ENCODE data around the gene DYNLT1.

DNA sequence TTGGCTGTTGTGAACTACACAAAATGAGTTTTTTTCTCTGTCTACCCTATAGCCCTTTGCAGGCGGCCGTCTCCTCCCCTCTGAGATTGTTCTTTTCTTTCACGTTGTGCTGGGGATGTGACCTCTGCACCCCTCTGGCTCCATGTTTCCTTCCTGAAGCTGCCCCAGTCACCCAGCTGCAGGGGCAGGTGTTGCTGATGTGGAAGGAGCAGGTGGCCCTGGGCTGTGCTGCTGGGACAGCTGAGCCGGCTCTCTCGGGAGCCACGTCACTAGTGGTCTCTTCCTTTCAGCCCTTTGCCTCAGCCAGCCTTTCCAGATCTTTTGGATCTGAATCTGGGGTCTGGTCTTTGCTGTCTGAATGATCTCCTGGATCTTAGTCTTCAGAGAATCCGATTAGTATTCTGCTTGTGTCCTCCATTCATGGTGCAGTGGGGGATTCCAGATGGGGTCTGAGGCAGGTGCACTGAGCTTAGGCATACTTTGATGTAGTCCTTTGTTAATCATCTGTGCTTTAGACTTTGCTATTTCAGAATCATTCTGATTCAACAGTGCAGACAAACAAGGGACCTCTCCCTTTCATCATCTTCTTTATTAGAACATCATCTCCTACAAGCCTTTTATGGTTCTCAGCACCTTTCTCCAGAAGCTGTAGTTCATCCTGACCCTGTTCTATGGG, 53.3 kb downstream of the DYNLT1 start:
- TF ChIP-seq EP300 (IDR thresholded peaks at IDR 0.05; ENCODE audit: low read depth), result no peak
- TF ChIP-seq, protein P1, sequence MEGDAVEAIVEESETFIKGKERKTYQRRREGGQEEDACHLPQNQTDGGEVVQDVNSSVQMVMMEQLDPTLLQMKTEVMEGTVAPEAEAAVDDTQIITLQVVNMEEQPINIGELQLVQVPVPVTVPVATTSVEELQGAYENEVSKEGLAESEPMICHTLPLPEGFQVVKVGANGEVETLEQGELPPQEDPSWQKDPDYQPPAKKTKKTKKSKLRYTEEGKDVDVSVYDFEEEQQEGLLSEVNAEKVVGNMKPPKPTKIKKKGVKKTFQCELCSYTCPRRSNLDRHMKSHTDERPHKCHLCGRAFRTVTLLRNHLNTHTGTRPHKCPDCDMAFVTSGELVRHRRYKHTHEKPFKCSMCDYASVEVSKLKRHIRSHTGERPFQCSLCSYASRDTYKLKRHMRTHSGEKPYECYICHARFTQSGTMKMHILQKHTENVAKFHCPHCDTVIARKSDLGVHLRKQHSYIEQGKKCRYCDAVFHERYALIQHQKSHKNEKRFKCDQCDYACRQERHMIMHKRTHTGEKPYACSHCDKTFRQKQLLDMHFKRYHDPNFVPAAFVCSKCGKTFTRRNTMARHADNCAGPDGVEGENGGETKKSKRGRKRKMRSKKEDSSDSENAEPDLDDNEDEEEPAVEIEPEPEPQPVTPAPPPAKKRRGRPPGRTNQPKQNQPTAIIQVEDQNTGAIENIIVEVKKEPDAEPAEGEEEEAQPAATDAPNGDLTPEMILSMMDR (IDR thresholded peaks at IDR 0.05), result no peak
- TF ChIP-seq POLR2A (IDR thresholded peaks at IDR 0.05), result no peak
- no peak for TF ChIP-seq POLR2AphosphoS5 (IDR thresholded peaks at IDR 0.05)
